Hepatocyte (in vitro differentiated cells): Measurements from ENCODE around the gene CAMK2G.

ENCODE experiments used
- EZH2 ChIP-seq: fragments of 200-600 bp; sonication (generic); IDR thresholded peaks from 2 replicates; pipeline ENCODE4 v1.6.1; 2016; ENCODE audit warnings: antibody characterized with exemption, mild to moderate bottlenecking, borderline replicate concordance
- EZH2phosphoT487 ChIP-seq: fragments of 200-600 bp; sonication (generic); IDR thresholded peaks from one replicate; pipeline ENCODE4 v1.6.1; 2018; ENCODE audit warnings: antibody characterized with exemption, mild to moderate bottlenecking, low read depth, moderate library complexity; ENCODE audit not compliant: unreplicated experiment, severe bottlenecking
- TF ChIP-seq, protein P1 (sequence below): fragments of 200-600 bp; sonication (generic); IDR thresholded peaks from 2 replicates; pipeline ENCODE4 v1.5.1; 2016; ENCODE audit warnings: antibody characterized with exemption, mild to moderate bottlenecking; ENCODE audit not compliant: poor library complexity

DNA sequence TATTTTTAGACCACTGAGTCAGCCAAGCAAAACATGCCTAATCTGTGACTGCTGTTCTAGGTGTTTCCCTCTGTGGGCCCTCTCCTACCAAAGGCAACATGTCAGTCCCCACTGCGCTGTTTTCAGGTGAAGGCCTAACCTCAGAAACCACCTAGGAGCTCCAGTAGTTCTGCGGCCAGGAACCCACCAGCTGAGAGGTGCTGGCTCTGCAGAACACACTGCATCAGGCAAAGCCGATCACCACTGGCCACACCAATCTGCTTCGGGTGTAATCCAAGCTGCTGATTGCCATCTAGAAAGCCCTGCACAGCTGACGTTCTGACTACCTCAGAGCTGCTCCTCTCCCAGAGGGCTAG lies 14.9 kb downstream of the CAMK2G start:
- TF ChIP-seq, protein P1, sequence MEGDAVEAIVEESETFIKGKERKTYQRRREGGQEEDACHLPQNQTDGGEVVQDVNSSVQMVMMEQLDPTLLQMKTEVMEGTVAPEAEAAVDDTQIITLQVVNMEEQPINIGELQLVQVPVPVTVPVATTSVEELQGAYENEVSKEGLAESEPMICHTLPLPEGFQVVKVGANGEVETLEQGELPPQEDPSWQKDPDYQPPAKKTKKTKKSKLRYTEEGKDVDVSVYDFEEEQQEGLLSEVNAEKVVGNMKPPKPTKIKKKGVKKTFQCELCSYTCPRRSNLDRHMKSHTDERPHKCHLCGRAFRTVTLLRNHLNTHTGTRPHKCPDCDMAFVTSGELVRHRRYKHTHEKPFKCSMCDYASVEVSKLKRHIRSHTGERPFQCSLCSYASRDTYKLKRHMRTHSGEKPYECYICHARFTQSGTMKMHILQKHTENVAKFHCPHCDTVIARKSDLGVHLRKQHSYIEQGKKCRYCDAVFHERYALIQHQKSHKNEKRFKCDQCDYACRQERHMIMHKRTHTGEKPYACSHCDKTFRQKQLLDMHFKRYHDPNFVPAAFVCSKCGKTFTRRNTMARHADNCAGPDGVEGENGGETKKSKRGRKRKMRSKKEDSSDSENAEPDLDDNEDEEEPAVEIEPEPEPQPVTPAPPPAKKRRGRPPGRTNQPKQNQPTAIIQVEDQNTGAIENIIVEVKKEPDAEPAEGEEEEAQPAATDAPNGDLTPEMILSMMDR = no peak
- no peak for TF ChIP-seq EZH2
- no peak for TF ChIP-seq EZH2phosphoT487
